NCI-H1417 treated with DMSO at 0.1 percent for 48 hours (cell line): ENCODE measurements around the gene PCGF3.
"Not testable (repeated sequence)": the region's sequence is repeated elsewhere in the genome, so short reads cannot be mapped to it uniquely, and the experiment has no call there.

Source experiments
- DNase-seq: peaks from one replicate; lab custom pipeline; 2025; lab: John Stamatoyannopoulos, UW

The PCGF3 gene

DNA sequence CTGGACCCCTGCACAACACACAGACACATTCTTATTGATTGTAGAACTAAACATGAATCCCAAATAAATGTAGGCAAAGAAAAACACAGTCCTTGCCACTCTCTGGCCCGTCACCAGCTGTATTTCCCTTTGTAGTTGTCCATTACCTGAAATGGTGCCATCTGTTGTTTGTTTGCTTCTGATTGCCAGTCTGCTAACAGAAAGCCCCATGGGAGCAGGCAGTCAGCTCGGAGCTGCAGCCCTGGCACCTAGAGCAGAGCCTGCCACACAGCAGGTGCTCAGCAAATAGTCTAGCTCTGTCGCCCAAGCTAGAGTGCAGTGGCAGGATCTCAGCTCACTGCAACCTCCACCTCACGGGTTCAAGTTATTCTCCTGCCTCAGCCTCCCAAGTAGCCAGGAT is 91.4 kb downstream of the PCGF3 start:
- DNase-seq, result no peak

DNA sequence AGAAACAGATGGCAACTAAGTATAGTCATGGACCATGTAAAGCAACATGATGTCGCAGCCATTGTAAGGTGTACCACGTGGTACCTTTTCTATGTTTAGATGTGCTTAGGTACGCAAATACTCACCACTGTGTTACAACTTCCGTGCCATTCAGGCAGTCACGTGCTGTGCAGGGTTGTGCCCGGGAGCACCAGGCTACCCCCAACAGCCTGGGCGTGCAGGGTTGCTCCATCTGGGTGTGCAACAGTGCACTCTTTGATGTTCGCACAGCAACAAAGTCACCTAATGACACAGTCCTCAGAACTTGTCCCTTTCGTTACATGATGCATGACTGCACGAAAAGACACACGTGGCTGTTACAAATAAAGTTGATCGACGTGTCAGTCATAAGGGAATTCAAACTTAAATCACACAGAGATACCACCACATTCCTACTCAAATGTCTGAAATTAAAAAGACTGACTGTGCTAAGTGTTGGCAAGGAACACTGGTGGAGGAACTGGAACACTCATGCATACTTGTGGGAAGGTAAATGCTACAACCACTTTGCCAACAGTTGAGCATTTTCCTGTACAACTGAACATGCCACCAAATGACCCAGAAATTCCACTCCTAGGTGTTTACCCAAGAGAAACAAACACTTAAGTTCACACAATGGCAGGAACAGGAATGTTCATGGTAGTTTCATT is 95.9 kb downstream of the PCGF3 start:
- DNase-seq, result no peak

DNA sequence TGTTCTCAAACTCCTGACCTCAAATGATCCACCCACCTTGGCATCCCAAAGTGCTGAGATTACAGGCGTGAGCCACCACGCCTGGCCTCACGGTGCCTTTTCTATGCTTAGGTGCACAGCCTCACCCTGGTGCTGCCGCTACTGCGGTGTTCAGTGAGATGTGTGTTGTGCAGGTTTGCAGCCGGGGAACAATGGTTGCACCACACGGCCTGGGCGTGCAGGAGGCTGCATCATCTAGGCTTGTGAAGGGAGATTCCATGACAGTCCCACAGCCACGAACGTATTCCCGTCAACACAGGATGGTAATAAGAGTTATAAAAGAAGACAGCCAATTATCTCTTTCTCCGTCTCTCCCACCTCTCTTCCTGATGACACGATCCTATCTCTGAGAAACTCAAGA is 98.3 kb downstream of the PCGF3 start:
- no peak for DNase-seq

DNA sequence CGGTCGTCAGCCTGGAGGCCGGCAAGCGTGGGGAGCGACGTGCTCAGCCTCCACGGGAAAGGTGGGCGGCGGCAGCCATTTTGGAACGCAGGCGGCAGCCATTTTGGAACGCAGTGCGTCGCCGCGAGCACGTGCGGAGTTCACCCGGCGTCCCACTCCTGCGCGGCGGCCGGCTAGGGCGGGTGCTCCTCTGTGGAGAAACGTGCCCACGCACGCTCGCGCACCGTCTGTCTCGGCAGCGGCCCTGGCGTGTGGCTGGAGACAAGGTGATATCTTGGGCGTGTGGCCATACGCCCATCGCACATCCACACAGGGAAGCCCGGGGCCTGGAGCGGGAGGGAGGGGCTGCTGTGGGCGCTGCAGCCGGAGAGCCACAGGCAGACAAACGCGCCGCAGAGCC is 99.2 kb downstream of the PCGF3 start:
- DNase-seq, result no peak

DNA sequence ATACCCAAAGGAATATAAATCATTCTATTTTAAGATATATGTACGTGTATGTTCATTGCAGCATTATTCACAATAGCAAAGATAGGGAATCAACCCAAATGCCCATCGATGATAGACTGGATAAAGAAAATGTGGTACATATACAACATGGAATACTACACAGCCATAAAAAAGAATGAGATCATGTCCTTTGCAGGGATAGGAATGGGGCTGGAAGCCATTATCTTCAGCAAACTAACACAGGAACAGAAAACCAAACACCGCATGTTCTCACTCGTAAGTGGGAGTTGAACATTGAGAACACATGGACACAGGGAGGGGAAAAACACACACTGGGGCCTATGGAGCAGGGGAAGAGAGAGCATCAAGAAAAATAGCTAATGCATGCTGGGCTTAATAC is 101.3 kb downstream of the PCGF3 start:
- not testable (repeated sequence) for DNase-seq

DNA sequence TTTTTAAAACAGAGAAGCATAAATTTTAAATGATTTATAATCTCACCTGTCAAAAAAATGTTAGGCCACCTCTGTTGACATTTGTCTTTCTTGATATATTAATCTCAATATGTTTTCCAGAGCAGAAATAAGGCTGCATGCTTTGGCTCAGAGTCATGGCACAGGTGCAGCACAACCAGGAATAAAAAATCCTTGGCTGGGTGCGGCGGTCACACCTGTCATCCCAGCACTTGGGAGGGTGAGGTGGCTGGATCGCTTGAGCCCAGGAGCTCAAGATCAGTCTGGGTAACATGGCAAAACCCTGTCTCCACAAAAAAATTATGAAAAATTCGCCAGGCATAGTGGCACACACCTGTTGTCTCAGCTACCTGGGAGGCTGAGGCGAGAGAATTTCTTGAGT is 102.2 kb downstream of the PCGF3 start:
- DNase-seq, result no peak

DNA sequence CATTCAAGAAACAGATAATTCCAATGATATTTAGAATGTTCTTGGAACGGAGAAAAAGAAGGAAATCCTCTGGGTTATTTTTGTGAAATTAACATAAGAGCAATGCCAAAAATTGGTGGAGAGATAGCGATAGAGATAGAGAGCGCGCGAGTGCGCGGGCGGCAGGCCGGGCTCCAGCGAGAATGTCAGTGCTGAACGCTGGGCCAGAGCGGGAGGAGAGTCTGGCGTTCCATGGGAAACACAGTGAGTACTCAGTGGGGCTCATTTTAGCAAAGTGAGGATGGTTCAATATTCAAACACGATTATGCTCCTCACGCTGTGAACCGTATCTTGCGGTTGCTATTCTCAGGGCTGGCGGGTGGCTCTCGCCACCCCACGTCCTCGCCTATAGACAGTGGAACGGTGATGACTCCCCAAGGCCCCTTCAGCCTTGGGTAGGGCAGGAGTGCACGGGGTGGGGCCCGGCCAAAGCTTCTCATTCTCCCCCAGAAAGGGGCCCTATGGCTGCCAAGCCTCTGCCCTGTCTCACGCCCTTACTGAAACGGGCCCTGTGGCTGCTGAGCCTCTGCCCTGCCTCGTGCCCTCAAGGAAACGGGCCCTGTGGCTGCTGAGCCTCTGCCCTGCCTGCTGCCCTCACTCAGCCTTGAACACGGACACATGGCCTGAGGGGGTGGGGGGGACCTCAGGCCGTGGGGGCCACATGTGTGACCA is 103.4 kb downstream of the PCGF3 start:
- no peak for DNase-seq

DNA sequence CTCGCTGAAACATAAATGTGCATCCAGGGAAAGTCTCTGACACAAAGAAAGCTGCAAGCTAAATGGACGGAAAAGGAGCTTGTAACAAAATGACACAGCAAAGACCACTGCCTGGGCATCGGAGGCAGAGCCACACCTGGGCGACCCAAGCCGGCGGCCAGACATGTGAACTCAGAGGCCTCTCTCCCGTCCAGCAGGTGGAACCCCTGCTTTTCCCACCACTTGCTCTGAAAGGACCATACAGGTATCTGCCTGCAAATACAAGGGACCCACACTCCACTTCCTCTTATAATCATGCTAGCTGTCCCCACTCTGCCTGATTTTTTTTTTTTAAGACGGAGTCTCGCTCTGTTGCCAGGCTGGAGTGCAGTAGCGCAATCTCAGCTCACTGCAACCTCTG is 108.3 kb downstream of the PCGF3 start:
- no peak for DNase-seq

DNA sequence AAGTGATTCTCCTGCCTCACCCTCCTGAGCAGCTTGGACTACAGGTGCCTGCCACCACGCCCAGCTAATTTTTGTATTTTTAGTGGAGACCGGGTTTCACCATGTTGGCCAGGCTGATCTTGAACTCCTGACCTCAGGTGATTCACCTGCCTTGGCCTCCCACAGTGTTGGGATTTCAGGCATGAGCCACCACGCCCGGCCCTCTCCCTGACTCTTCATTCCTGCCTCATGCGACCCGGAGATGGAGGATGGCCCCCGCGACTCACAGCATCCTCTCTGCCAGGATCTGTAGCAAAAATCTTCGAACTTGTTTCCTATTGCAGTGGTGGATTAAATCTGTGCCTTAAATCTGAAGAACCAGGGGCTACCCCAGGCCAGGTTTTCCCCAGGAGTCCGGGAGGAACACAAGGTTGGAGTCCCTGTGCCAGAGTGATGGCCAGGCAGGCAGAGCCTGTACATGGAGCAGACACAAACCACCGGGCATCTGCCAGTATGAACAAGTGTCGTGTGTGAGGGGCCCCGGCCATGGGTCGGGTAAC is 108.7 kb downstream of the PCGF3 start:
- no peak for DNase-seq

DNA sequence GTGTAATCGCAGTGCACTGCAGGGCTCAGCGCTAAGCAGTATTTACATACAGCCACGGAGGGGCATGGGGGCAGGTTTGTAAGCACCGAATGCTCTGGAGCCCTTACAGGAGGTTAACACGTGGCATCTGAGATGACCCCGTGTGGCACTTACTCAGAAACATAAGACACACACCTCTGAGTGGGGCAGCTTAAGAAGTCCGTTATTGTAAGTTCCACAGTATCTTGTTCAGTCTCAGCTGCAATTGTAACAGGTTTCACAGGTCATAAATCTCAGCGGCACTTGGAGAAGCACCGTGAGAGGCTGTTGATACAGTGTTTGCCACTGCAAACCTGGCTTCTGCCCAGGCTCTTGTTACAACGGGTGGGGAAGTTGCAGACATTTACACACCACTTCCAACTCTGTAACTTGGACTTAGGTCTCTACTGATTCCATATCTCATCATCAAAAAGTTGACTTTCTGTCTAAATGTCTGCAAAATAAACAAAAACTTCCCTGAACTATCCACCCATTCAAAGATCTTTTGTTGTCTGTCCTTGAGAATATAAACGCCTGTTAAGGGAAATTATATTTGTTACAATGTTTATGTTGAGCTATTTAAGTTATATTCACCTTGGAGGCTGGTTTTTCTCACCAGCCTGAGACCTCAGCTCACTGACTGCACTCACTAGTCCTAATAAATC is 110.0 kb downstream of the PCGF3 start:
- DNase-seq, result no peak

DNA sequence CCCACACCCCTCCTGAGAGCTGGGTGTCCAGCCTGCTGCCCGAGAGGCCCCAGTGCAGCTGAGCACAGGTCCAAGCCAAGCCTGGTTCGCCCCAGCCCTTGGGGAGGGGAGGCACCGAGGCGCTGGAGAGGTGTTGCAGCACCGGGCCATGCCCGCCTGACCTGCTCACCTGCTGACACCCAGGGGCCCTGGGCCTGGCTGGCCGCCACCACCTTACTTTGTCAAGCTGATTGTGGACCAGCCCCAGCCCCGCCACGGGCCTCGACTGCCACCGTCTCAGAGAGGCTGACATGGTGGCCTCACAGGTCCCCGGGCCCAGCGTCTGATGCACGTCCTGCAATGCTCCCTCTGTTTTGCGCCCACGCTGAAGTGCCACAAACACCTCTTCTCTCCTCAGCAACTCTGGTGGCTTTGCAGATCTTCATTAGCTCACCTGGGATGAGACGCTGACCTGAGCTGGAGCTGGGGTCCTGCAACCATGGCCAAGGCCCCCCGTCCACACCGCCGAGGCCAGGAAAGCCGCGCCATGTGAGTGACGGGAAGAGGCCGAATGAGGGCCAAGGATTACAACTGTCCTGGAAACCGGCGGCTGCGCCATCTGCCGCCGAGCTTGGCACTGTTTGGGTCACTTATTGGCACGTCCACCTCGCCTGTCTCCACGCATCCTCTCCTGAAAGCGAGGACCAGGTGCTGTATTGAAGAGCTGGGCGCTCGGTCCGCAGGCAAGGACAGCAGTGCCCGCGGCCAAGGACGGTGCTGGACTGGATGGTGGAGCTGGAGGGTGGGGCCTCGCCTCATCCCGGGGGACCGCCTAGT is 112.7 kb downstream of the PCGF3 start:
- DNase-seq, result no peak

DNA sequence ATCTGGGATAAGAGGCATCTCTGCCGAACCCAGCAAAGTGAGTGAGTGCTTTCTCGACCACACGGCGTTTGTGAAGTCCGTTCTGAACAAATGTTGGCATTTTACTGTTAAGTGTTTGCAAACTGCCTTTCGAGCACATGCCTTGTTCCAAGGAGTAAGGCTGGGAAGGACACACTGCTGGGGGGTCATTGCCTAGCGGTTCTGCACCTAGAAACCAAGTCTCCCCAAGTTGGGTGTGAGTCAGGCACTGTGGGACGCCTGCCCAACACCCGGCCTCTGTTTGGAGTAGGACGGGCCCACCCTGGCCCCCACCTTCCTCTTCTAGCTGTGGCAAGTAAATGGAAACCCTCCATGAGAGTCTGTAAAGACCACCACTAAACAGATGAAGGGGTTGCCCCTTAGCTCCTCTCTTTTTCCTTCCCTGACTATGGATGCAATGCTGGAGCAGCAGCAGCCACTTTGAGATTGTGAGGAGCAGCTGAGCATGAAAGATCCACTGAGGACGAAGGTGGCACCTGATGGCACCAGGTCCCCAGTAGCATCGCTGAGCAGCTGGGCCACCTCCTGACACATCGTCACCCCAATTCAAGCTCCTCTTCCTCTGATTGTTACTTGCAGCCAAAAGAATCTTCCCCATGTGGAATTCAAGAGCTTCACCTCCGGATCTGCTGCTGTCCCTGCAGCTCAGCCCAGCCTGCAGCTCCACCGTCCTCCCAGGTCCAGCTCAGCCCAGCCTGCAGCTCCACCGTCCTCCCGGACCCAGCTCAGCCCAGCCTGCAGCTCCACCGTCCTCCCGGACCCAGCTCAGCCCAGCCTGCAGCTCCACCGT is 114.0 kb downstream of the PCGF3 start:
- DNase-seq, result no peak
